Ishikawa (cell line): ENCODE results near the gene RNU5D-1.

Source experiments
- CEBPB ChIP-seq: IDR thresholded peaks from 2 replicates; pipeline ENCODE4 v1.6.1; 2012
- CREB1 ChIP-seq: IDR thresholded peaks from 2 replicates; pipeline ENCODE4 v1.6.1; 2012; ENCODE audit warnings: low read depth
- EGR1 ChIP-seq: IDR thresholded peaks from 2 replicates; pipeline ENCODE4 v1.6.1; 2012
- EP300 ChIP-seq: IDR thresholded peaks from 2 replicates; pipeline ENCODE4 v1.6.1; 2012; ENCODE audit warnings: borderline replicate concordance
- FOXM1 ChIP-seq: IDR thresholded peaks from 2 replicates; pipeline ENCODE4 v1.6.1; 2012; ENCODE audit warnings: low read depth, borderline replicate concordance
- NFIC ChIP-seq: IDR thresholded peaks from 2 replicates; pipeline ENCODE4 v1.6.1; 2012
- RAD21 ChIP-seq: IDR thresholded peaks from 2 replicates; pipeline ENCODE4 v1.6.1; 2012; ENCODE audit warnings: low read depth
- REST ChIP-seq: IDR thresholded peaks from 2 replicates; pipeline ENCODE4 v1.6.1; 2012; ENCODE audit warnings: low read depth, mild to moderate bottlenecking
- TAF1 ChIP-seq: IDR thresholded peaks from 2 replicates; pipeline ENCODE4 v1.6.1; 2012; ENCODE audit warnings: low read depth, mild to moderate bottlenecking
- TCF12 ChIP-seq: IDR thresholded peaks from 2 replicates; pipeline ENCODE4 v1.6.1; 2012; ENCODE audit warnings: low read depth
- TEAD4 ChIP-seq: IDR thresholded peaks from 2 replicates; pipeline ENCODE4 v1.6.1; 2012
- USF1 ChIP-seq: IDR thresholded peaks from 2 replicates; pipeline ENCODE4 v1.6.1; 2012
- YY1 ChIP-seq: IDR thresholded peaks from 2 replicates; pipeline ENCODE4 v1.6.1; 2012; ENCODE audit warnings: low read depth
- ZBTB7A ChIP-seq: IDR thresholded peaks from 2 replicates; pipeline ENCODE4 v1.6.1; 2012; ENCODE audit warnings: low read depth
- TF ChIP-seq, protein P1 (sequence below): IDR thresholded peaks from 2 replicates; pipeline ENCODE4 v1.6.1; 2012

The RNU5D-1 gene

GRCh38 chr1:44759077-44759476 is 28.1 kb upstream of the RNU5D-1 start:
- no peak for TF ChIP-seq EGR1
- no peak for TF ChIP-seq USF1
- TF ChIP-seq, protein P1, sequence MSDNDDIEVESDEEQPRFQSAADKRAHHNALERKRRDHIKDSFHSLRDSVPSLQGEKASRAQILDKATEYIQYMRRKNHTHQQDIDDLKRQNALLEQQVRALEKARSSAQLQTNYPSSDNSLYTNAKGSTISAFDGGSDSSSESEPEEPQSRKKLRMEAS, result no peak
- no peak for TF ChIP-seq NFIC
- no peak for TF ChIP-seq TEAD4
- TF ChIP-seq RAD21, result no peak
- no peak for TF ChIP-seq TCF12
- no peak for TF ChIP-seq TAF1
- no peak for TF ChIP-seq FOXM1
- TF ChIP-seq EP300, result no peak

GRCh38 chr1:44757420-44757819 is 26.4 kb upstream of the RNU5D-1 start:
- TF ChIP-seq YY1 (no peak), NFIC (no peak), TEAD4 (no peak), CREB1 (no peak), TAF1 (no peak), RAD21 (no peak), ZBTB7A (no peak), FOXM1 (no peak), TCF12 (no peak), EGR1 (no peak), EP300 (no peak), REST (no peak), USF1 (no peak)
- TF ChIP-seq, protein P1, result no peak

DNA sequence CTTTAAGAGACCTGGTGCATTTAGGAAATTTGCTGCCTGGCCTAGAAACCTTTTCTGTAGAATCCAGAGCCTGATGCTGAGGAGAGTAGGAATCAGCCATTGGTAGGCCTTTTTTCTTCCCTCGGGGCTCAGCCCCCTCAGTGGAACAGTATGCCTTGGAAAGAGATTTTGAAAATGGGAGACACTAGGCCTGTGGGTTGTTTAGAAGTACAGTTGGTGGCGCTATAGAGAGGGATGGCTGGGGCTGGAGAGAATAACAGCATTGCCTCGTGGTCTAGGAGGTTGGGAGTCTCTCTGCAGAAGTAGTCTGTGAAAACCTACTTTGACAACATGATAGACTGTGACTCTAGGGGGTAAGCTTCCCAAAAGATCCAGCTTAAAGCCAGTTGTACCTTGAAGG is 16.9 kb upstream of the RNU5D-1 start:
- TF ChIP-seq REST (no peak), USF1 (no peak), EGR1 (no peak), NFIC (no peak)
- TF ChIP-seq, protein P1, result no peak

- TF ChIP-seq CEBPB, result no peak
- no peak for TF ChIP-seq EP300
- TF ChIP-seq USF1, result no peak
- TF ChIP-seq TAF1, result no peak
- no peak for TF ChIP-seq REST
- no peak for TF ChIP-seq CREB1
- no peak for TF ChIP-seq NFIC
- TF ChIP-seq TEAD4, result no peak
- TF ChIP-seq YY1, result no peak
- TF ChIP-seq ZBTB7A, result no peak
- TF ChIP-seq, protein P1, result no peak
- TF ChIP-seq EGR1, result no peak
Measured at GRCh38 chr1:44743211-44743610, 12.2 kb upstream of the RNU5D-1 start.
